GM12872 (cell line): ENCODE measurements around the gene CETP.

Experiments used
- TF ChIP-seq, protein P1 (sequence below): IDR thresholded peaks from 3 replicates; pipeline ENCODE4 v1.5.1; 2011; ENCODE audit warnings: low read depth, mild to moderate bottlenecking, low read length, moderate library complexity; ENCODE audit not compliant: insufficient read depth

CETP gene

GRCh38 chr16:56931892-56932720 is 29.6 kb upstream of the CETP start, which contains the start of gene HERPUD1:
Gene HERPUD1 (plus strand): TSS chr16:56932142. CDS start chr16:56932245, 103 bp downstream.
- TF ChIP-seq, protein P1, sequence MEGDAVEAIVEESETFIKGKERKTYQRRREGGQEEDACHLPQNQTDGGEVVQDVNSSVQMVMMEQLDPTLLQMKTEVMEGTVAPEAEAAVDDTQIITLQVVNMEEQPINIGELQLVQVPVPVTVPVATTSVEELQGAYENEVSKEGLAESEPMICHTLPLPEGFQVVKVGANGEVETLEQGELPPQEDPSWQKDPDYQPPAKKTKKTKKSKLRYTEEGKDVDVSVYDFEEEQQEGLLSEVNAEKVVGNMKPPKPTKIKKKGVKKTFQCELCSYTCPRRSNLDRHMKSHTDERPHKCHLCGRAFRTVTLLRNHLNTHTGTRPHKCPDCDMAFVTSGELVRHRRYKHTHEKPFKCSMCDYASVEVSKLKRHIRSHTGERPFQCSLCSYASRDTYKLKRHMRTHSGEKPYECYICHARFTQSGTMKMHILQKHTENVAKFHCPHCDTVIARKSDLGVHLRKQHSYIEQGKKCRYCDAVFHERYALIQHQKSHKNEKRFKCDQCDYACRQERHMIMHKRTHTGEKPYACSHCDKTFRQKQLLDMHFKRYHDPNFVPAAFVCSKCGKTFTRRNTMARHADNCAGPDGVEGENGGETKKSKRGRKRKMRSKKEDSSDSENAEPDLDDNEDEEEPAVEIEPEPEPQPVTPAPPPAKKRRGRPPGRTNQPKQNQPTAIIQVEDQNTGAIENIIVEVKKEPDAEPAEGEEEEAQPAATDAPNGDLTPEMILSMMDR: peak; percentile 11; the same call in 1 of the 3 replicates

DNA sequence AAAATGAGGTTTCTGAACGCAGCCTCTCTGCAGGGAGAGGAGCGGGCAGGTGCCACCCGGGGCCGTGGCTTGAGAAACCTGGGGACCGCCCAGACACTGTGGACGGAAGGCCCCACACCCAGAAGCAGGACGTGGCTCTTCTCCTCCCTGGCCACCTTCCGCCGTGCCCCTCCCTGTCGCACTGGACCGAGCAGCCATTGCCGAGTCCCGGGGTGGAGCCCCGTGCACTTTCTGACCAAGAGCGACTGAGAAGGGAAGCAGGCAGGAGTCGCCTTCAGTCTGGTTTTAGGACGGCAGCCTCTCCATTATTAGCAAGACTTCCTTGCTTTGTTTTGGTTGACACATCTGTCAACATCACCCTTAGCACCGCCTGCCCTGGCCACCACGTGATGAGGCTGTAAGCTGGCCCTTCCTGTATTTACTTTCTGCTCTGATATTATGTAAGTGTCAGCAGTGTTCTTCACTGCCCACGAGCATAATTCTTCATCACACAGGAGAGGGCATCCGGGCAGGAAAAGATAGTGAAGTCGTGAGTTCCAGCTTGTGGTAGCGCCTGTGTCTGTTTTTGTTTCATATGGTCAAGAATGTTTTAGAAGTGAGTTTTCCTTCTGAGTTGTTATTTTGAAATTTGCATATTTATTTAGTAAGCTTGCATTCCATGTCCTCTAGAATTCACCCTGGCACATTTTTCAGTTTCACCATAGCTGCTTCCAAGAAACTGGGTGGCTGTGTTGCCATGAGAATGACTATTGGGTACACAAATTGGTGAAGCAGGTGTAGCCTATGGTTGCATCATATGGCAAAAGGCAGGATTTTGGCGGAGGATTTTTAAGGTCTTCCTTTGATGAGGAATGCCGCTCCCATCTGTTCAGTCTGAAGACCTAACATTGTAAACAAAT is 28.8 kb upstream of the CETP start:
- TF ChIP-seq, protein P1: no peak

DNA sequence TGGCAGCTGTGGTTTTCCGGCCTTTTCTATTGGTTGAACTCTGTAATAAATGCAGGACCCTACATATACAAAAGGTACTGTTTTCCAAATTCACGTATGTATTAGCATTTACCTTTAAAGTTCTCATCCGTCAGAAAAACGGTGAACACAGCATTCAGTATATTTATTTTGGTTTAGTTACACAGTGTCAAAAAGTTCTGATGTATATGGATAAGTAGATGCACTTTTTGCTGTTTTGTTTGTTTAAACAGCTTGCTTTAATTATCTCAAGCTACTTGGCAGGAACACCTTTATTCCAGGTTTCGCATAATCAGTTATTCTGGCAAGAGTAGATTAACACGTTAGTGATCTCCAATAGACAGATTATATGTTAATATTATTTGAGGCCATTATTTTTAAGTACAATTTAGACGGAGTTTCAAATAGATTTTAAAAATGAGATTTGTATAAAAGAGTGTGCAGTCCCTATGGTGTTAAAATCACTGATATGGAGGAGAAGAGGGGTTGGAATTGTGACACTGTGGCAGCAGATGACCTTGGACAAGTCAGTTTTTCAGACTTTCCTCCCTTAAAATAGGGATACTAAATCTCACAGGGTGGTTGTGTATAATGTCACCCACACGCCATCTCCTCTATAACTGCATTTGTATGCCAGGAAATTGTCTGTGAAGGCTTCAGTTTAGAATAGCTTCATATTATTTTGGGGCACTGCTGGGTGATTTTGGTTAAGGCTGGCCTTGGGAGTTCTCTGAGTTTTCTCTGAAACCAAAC is 27.7 kb upstream of the CETP start:
- TF ChIP-seq, protein P1: no peak

DNA sequence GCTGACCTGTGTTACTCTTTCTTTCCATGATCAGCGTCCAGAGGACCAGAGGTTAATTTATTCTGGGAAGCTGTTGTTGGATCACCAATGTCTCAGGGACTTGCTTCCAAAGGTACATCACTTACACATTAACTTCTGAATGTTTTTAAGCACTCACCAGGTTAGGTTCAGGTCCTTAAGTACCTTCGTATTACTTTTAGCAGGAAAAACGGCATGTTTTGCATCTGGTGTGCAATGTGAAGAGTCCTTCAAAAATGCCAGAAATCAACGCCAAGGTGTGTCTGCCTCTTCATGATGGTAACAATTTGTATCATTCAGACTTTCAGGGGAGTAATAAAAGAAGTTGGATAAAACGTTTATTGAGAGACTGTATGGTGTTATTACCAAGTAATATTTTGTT is 26.5 kb upstream of the CETP start:
- TF ChIP-seq, protein P1: no peak

DNA sequence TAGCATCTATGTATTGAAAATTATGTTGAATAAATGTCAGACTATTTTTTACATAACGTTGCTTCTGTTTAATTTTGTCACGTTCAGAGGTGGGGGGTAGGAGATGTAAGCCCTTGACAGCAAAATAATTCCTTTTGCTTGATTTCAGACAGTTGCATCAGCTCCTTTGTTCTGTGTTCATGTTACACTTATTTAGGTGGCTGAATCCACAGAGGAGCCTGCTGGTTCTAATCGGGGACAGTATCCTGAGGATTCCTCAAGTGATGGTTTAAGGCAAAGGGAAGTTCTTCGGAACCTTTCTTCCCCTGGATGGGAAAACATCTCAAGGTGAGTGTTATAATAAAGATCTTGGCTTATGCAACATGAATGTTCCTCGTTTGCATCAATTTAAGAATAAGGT is 25.3 kb upstream of the CETP start:
- TF ChIP-seq, protein P1: no peak

DNA sequence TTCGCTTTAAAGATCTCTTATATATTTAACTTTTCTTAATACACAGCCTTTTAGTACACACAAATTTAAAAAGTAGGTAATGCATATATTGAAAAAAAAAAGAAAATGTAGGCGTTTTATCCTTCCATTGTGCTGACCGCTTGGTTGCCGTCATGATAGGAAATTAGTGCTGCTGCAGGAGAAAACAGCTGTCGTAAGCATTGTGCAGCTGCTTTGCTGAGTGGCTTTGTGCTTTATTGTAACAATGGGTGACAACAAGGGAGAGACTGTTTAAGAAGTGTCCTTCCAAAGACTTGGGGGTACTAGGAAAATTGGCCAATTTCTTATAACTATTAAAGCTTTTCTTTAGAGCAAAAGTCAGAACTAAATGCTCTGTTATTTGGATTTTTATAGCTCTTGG is 24.8 kb upstream of the CETP start:
- TF ChIP-seq, protein P1: no peak
